Epithelial cell of prostate (primary cell): ENCODE results near the gene CLCN2.
"Not testable (repeated sequence)": the region's sequence is repeated elsewhere in the genome, so short reads cannot be mapped to it uniquely, and the experiment has no call there.

ENCODE experiments used
- DNase-seq: peaks from one replicate; pipeline ENCODE4 v3.0.0-alpha.2; 2011; ENCODE audit warnings: low read depth, low spot score
- H3K27ac ChIP-seq: fragments of 450-650 bp; 2 replicates; pipeline ENCODE4 v1.5.1; 2017; ENCODE audit warnings: mild to moderate bottlenecking

CLCN2 gene

DNA sequence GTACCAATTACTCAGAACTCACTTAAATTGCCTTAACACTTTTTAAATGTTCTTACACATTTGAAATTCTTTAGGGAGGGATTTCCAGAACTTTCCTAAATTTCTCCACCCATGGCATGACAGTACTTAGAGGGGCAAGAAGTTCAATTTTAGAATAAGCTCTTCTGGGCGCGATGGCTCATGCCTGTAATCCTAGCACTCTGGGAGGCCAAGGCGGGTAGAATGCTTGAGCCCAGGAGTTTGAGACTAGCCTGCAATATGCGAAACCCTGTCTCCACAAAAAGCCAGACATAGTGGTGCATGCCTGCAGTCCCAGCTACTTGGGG lies 13.4 kb downstream of the CLCN2 start:
- no peak overlapping the region for H3K27ac ChIP-seq
- DNase-seq: no peak

DNA sequence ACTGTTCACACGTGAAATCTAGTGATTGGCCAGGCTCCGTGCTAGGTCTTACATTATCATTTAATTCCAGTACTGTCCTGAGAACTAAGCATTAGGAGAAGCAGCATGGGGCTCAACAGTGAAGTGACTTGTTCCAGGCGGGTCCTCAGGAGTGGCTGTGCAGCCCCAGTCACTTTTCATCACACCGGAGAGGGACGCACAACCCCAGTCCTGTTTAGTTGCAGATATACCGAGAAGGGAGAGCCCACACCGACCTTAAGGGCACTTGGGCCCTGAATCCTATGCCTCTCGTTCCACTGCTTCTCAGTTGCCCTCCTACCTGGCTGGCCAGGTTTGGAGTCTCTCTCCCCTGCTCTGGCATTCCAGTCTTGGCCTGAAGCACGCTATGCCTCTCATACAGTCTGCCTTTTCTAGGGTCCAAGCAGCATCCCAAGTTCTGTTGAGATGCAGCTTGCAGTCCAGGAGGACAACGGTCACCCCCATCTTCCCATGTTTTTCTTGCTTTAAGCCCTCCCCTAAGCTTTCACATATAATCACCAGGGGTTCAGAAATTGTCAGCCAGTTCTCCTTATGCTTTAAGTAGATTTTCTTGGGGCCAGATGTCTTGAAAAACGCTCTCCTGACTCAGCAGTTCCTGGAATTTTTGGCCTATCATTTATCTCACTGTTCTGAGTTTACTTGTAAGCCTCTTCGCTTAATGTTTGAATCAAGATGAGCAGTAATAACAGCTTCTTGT lies 13.9 kb downstream of the CLCN2 start:
- no peak overlapping the region for H3K27ac ChIP-seq

DNA sequence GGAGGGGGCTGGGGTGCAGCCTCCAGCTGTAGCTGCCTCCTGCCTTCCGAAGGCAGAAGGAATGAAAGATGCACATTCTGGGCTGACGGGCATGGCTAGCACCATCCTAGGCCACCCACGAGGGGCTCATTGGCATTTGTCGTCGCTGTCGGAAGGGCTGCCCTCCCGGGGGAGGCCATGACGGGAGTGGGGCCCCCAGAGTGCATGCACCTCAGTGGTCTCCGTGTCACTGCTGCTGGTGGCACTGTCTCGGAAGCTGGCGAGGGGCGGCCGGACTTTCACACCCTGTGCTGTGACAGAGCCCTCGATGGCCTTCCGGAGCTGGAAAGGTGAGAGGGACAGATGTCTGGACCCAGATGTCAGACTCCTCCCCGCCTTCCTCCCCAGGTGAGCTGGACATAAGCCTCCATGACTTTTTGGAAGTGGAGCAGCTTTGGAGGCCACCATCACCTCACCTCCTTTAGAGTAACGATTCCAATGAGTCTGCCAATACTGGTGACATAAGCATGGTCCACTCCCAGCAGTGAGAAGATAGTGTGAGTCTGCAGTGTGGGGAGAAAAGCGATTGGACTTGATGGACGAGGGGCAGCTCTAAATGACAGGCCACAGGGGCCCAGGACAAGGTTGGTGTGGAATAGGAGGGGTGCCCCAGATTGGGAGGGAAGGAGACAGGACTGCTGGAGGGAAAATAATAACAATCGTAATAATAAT lies 14.8 kb downstream of the CLCN2 start:
- no peak overlapping the region for H3K27ac ChIP-seq
- DNase-seq: no peak

More for the DNA sequence above, 13.9 kb downstream of the CLCN2 start:
- no peak for DNase-seq

DNA sequence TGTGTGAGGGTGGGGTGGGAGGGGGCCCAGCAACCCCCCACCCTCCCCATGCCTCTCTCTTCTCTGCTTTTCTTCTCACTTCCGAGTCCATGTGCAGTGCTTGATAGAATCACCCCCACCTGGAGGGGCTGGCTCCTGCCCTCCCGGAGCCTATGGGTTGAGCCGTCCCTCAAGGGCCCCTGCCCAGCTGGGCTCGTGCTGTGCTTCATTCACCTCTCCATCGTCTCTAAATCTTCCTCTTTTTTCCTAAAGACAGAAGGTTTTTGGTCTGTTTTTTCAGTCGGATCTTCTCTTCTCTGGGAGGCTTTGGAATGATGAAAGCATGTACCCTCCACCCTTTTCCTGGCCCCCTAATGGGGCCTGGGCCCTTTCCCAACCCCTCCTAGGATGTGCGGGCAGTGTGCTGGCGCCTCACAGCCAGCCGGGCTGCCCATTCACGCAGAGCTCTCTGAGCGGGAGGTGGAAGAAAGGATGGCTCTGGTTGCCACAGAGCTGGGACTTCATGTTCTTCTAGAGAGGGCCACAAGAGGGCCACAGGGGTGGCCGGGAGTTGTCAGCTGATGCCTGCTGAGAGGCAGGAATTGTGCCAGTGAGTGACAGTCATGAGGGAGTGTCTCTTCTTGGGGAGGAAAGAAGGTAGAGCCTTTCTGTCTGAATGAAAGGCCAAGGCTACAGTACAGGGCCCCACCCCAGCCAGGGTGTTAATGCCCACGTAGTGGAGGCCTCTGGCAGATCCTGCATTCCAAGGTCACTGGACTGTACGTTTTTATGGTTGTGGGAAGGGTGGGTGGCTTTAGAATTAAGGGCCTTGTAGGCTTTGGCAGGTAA lies 15.9 kb downstream of the CLCN2 start:
- DNase-seq: no peak
- peak overlapping the region; percentile 18 for H3K27ac ChIP-seq

DNA sequence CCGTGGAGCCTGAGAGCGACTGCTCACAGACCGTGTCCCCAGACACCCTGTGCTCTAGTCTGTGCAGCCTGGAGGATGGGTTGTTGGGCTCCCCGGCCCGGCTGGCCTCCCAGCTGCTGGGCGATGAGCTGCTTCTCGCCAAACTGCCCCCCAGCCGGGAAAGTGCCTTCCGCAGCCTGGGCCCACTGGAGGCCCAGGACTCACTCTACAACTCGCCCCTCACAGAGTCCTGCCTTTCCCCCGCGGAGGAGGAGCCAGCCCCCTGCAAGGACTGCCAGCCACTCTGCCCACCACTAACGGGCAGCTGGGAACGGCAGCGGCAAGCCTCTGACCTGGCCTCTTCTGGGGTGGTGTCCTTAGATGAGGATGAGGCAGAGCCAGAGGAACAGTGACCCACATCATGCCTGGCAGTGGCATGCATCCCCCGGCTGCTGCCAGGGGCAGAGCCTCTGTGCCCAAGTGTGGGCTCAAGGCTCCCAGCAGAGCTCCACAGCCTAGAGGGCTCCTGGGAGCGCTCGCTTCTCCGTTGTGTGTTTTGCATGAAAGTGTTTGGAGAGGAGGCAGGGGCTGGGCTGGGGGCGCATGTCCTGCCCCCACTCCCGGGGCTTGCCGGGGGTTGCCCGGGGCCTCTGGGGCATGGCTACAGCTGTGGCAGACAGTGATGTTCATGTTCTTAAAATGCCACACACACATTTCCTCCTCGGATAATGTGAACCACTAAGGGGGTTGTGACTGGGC lies 16.7 kb downstream of the CLCN2 start:
- H3K27ac ChIP-seq: no peak overlapping the region
- DNase-seq: no peak

DNA sequence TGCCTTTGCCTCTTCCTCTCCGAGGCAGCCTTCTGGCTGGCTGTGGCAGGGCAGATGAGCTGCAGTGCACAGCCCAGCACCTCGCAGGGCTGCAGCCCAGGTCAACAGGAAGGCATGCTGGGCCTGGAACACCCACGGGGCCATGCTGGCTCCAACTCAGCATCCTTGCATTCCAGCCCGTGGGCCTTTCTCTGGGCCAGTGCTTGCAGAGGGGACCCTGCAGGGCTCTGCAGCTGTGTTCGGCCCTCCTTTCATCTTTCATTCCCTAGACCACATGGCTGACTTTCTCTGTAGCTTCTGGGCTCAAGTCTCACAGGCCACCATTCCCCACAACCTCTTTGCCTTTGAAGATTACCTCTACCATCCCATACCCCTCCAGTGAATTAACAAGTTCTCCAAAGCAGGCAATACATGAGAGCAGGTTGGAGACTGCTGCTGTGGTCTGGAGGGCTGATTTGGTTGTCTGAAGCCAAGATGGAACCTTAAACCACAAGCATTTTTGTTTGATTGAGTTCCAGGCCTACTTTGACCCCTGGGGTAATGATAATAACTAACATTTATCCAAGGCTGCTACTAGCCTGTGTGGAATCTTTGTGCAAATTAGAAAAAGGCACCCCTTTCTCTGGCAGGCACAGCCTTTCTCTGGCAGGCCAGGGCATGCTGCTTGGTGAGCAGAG lies 18.1 kb downstream of the CLCN2 start:
- H3K27ac ChIP-seq: no peak overlapping the region
- DNase-seq: no peak

DNA sequence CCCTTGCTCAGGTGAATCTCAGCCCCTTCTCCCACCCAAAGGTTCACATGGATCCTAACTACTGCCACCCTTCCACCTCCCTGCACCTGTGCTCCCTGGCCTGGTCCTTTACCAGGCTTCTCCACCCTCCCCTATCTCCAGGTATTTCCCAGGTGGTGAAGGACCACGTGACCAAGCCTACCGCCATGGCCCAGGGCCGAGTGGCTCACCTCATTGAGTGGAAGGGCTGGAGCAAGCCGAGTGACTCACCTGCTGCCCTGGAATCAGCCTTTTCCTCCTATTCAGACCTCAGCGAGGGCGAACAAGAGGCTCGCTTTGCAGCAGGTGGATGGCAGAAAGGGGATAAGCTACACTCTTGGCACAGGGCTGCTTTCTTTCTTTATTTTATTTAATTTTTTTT lies 19.5 kb downstream of the CLCN2 start:
- DNase-seq: no peak
- no peak overlapping the region for H3K27ac ChIP-seq

DNA sequence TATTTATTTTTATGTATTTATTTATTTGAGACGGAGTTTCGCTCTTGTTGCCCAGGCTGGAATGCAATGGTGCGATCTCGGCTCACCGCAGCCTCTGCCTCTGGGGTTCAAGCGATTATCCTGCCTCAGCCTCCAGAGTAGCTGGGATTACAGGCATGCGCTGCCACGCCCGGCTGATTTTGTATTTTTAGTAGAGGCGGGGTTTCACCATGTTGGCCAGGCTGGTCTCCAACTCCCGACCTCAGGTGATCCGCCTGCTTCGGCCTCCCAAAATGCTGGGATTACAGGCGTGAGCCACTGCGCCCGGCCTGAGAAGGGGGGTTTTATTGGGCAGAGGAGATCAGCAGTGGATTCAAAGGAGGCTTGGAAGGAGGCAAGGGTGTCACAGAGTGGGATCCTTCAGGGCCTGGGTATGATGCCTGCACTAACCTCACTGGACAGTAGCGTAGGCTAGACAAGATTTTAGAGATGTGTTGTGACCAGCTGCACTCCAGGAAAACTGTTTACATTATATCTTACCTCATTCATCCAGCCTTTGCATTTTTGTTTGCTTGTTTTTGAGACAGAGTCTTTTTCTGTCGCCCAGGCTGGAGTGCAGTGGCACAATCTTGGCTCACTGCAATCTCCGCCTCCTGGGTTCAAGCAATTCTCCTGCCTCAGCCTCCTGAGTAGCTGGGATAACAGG lies 21.8 kb downstream of the CLCN2 start:
- not testable (repeated sequence) for DNase-seq

DNA sequence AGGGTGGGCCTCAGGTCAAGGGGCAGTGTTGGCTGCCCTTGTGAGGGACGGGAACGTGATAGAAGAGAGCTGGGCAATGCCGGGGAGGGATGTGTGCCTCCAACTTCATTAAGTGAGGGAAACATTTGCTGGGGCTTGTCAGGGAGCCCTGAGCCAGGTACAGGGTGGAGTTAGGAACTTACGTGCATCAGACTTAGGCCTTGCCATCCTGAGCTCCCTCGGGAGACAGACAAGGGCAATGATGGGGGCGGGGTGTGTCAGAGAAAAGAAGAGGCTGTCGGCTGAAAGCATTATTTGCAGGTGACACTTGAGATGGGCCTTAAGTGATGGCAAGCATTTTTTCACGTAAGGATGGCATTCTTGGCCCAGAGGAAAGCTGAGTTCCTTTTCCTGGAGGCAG lies 22.4 kb downstream of the CLCN2 start:
- no peak for DNase-seq
- H3K27ac ChIP-seq: peak overlapping the region; percentile 29

More for the DNA sequence above, 21.8 kb downstream of the CLCN2 start:
- H3K27ac ChIP-seq: peak overlapping the region; percentile 29

DNA sequence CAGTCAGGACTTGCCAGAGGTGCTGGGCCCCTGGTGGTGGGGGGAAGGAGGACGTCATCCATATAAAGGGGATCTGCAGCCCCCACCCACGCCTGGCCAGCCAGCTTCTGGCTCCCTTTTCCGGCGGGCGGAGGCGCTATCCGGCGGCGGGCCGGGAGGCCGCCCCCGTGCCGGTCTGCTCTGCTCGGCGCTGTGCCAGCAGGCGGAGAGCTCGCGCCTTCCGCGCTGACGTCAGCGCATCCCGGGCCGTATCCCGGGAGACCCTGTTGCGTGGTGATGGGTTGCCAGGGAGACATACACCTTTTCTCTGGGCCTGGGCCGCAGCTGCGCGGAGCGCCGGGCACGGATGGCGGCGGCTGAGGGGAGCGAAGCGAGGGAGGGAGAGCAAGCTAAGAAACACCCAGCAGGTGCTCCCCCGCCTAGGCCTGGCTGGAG lies 22.9 kb downstream of the CLCN2 start:
- DNase-seq: no peak
- peak overlapping the region; percentile 29 for H3K27ac ChIP-seq

DNA sequence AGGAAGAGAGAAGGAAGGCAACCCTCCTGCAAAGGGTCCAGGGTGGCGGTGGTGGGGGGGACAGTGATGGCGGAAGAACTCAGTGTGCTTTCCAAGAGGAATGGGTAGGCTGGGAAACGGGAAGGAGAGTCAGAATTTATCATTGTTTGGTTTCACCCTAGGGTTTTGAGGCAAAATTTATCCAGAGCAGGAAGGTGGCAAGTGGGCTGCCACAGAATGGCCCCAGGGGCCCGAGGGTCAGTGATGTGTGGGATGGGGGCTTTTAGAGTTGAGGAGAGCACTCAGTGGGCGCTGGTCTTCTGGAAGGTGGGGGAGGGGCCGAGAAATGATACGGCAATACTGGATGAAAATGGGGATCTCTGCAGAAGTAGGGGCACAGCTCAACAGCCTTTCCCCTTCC lies 23.4 kb downstream of the CLCN2 start:
- no peak overlapping the region for H3K27ac ChIP-seq
- no peak for DNase-seq

DNA sequence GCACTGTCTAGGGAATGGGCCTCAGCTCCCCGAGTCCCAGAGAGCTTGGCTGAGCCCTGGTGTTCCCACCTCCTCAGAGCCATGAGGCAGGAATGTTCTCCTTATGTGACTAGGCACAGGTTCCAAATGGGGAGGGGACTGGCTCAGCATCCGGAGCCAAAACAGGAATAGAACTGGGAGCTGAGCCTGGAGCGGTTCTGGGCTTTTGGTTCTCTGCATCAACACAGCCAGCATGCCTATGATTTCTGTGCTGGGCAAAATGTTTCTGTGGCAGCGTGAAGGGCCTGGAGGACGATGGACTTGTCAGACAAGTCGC lies 24.0 kb downstream of the CLCN2 start, which contains the start of gene FAM131A:
Gene FAM131A, plus strand, starts transcription at position 202 of the 316 bp plus-strand sequence. Its CDS starts 31 bp downstream, at position 233.
- peak within 1 kb of the TSS; percentile 97 for H3K27ac ChIP-seq
- no peak for DNase-seq

DNA sequence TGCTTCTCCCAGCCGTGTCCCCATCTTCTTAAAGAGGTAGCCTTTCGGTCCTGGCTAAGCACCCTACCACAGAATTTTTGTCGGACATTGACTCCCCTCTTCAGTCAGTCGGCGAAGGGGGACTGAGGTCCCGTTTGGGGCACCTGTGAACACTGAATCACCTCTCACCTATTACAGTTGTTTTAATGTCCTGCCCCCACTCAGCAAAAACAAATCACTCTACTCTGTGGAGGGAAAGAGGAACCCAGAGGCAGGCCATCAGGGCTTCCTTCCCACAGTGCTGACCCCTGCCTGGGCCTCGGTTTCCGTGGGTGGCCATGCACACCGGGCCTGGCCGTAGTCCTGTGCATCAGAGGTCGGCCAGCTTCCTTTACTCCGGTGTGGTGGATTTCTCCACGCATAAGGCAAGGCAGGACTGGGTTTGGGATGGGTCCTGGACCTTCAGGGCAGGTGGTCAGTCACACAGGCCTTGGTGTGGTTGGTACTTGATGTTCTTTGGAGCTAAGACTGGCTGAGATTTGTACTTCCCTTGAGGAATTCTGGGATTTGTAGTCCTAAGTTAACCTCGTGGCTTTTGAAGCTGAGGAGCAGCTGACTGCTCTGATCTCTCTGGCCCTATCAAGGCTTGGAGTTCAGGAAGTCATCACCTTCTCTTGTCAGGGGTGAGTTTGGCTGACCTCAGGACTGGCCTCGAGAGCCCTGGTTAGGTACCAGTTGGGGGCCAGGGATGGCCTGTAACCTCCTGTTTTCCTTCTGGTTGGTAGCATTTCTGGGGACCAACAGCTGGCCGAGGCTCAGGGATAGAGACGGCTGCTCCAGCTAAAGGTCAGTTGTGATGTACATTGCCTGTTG lies 24.6 kb downstream of the CLCN2 start:
- DNase-seq: no peak
- H3K27ac ChIP-seq: peak overlapping the region; percentile 97

DNA sequence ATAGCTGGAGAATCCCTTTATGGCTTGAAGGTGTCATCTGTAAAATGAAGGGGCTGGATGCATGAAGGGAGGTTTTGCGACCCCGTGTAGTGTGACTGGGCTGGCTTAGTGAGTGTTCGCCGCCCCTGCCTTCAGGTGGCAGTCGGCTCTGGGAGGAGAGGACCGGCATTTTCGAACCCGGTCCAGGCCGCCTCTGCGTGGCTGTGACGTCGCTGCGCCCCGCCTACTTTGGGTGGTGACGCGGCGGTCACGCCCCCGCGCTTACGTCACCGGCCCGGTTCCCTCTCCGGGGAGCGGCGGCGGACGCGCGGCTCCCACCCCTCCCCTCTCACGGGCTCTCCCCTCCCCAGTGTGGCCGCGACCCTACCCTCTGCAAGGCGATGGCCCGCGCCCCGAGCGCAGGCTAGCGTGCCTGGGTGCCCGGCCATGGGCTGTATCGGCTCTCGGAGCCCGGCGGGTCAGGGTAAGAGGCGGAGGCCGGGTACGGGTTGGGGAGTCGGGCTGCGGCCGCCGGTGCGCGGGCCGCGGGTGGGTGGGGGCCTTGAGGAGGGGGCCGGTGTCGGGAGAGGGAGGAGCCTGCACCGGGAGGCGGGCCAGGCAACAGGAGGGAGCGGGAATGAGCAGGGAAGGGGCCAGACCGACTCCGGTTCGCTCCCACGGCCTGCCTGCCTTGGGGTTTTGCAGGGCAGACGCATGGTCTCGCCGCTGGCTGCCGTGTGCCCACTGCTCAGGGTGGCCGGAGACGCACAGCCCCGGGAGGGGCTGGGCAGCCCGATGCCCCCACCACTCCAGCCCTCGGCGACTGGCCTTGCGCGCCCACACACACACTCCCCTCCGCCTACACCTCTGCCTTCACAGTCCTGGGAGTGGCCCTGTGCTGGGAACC lies 25.5 kb downstream of the CLCN2 start:
- DNase-seq: no peak
- H3K27ac ChIP-seq: peak overlapping the region; percentile 97

DNA sequence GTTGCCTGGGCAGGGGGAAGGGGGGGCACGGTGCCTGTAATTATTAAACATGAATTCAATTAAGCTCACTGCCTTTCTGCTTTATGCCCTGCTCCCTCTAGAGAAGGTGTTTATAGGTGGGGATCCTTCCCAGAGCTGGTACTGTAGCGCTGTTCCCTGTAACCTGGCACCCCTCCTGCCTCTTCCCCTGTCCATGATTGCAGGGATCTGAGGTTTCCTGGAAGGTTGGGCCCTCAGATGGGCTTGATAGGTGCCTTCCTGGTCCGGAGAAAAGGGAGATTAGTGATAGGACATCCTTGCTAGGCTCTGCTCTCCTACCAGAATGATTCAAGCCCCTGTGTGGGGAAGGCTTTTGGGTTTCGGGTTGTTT lies 26.1 kb downstream of the CLCN2 start:
- H3K27ac ChIP-seq: peak overlapping the region; percentile 97
- no peak for DNase-seq

DNA sequence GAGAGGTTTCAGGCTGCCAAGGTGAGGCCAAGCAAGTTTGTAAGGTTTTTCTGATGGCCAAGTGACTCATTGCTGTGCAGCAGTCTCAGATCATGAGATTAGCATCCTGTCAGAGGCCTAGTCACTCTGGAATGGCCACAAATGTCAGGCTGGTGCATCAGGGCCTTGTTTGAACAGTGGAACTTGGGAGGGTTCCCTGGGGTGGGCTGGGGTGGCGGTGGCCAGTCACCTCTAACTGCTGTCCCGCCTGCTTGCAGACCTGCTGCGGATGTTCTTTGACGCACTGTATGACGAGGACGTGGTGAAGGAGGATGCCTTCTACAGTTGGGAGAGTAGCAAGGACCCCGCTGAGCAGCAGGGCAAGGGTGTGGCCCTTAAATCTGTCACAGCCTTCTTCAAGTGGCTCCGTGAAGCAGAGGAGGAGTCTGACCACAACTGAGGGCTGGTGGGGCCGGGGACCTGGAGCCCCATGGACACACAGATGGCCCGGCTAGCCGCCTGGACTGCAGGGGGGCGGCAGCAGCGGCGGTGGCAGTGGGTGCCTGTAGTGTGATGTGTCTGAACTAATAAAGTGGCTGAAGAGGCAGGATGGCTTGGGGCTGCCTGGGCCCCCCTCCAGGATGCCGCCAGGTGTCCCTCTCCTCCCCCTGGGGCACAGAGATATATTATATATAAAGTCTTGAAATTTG lies 26.8 kb downstream of the CLCN2 start:
- peak; percentile 72 for DNase-seq
- H3K27ac ChIP-seq: peak overlapping the region; percentile 97

DNA sequence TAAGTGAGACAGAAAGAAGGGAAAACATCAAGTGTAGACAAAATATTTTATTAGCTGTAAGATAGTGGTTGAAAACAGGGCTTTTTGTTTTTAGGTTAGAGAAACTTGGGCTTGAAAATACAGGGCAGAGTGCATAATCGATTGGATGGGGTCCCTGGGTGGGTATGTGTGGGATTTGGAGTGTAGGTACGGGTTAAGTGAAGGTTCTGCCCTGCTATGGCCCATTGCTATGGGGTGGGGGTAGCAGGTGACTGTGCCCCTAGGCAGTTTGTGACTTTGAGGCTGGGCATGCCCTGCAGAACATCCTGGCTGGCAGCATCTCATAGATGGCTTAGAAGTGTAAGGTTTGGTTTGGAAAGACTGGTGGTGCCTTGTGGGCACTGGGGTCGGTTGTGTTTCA lies 27.7 kb downstream of the CLCN2 start:
- H3K27ac ChIP-seq: peak overlapping the region; percentile 97
- no peak for DNase-seq
